Chondrocyte (in vitro differentiated cells): Measurements from ENCODE around the gene ABTB1. TPM values are rescaled to one million over a fixed set of nuclear protein-coding genes. Genes with fewer than 3 reads are reported as not detected.

ENCODE experiments used
- DNase-seq: peaks from one replicate; pipeline ENCODE4 v3.0.0; 2021; ENCODE audit warnings: mixed read lengths, low spot score
- H3K27ac Mint-ChIP-seq: one replicate; pipeline ENCODE4 v1.8.0; 2021; ENCODE audit warnings: mild to moderate bottlenecking, moderate library complexity, mixed read lengths; ENCODE audit not compliant: unreplicated experiment
- H3K27me3 Mint-ChIP-seq: 2 replicates; pipeline ENCODE4 v1.8.0; 2021; ENCODE audit warnings: low read depth, mixed read lengths
- H3K36me3 Mint-ChIP-seq: 2 replicates; pipeline ENCODE4 v1.8.0; 2021; ENCODE audit warnings: low read depth, mixed read lengths
- H3K4me1 Mint-ChIP-seq: 2 replicates; pipeline ENCODE4 v1.8.0; 2021; ENCODE audit warnings: low read depth, mild to moderate bottlenecking, mixed read lengths
- H3K4me3 Mint-ChIP-seq: one replicate; pipeline ENCODE4 v1.8.0; 2021; ENCODE audit warnings: mild to moderate bottlenecking, moderate library complexity, mixed read lengths; ENCODE audit not compliant: unreplicated experiment
- H3K9me3 Mint-ChIP-seq: 2 replicates; pipeline ENCODE4 v1.8.0; 2021; ENCODE audit warnings: low read depth, mixed read lengths
- total RNA-seq: library from RNA; stranded (reverse); gene quantifications from 3 replicates; pipeline ENCODE4 v1.2.1, GENCODE V29; 2021
- TF ChIP-seq, protein P1 (sequence below): fragments of 200-600 bp; sonication (generic); IDR thresholded peaks from 2 replicates; pipeline ENCODE4 v1.5.0; 2021; ENCODE audit warnings: antibody characterized with exemption, mild to moderate bottlenecking, moderate library complexity

The ABTB1 gene
- total RNA-seq, 1 donor from 2014 or later: 26.7 TPM

DNA sequence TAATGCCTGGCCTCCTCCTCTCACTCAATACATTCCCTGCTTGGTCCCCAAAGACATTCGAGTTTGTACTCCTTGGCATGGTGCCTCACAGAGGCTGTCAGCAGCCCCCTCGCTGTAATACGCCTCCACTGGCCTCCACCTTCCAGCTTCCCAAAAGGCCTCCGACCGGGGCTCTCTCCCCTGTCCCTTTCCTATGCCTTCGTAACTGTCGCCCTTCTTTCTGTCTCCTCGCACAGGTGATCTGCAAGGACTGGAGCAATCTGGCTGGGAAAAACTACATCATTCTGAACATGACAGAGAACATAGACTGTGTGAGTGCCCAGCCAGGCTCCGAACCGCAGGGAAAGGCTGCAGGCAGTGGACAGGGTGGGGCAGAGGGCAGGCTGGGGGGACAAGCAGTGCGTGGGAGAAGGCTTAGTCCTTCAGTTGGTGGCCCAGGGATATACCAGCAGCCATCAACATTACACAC, 10.7 kb upstream of the ABTB1 start:
- TF ChIP-seq, protein P1, sequence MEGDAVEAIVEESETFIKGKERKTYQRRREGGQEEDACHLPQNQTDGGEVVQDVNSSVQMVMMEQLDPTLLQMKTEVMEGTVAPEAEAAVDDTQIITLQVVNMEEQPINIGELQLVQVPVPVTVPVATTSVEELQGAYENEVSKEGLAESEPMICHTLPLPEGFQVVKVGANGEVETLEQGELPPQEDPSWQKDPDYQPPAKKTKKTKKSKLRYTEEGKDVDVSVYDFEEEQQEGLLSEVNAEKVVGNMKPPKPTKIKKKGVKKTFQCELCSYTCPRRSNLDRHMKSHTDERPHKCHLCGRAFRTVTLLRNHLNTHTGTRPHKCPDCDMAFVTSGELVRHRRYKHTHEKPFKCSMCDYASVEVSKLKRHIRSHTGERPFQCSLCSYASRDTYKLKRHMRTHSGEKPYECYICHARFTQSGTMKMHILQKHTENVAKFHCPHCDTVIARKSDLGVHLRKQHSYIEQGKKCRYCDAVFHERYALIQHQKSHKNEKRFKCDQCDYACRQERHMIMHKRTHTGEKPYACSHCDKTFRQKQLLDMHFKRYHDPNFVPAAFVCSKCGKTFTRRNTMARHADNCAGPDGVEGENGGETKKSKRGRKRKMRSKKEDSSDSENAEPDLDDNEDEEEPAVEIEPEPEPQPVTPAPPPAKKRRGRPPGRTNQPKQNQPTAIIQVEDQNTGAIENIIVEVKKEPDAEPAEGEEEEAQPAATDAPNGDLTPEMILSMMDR: no peak
- no peak for DNase-seq
- H3K27ac Mint-ChIP-seq: peak overlapping the region; percentile 24
- H3K27me3 Mint-ChIP-seq: no peaks in the 10 kb centered on the region
- H3K4me3 Mint-ChIP-seq: no peak overlapping the region
- no peaks in the 10 kb centered on the region for H3K9me3 Mint-ChIP-seq
- no peaks in the 10 kb centered on the region for H3K36me3 Mint-ChIP-seq
- peaks cover 57% of the 10 kb centered on the region for H3K4me1 Mint-ChIP-seq

DNA sequence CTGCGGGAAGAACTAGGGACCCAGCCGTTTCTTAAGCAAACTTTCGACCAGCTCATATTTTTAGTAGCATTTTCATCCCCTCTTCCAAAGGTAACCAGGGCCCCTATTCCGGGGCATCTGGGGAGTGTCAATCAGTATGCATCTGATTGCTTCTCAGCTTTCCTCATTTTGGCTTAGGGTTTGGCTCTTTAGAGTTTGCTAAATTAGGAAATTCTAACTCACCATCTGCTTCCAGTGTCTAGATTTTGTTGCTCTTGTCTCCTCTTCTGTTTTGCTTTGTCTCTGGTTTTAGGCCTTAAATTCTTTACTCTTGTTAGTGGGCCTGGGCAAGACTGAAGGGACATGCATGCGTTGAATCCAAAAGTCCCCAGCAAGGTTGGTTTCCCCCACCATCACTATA, 9.6 kb upstream of the ABTB1 start:
- Mint-ChIP-seq H3K36me3 (no peaks in the 10 kb centered on the region), H3K4me1 (peaks cover 46% of the 10 kb centered on the region), H3K9me3 (no peaks in the 10 kb centered on the region), H3K4me3 (no peak overlapping the region), H3K27me3 (no peaks in the 10 kb centered on the region), H3K27ac (peak overlapping the region; percentile 57)
- TF ChIP-seq, protein P1: no peak
- no peak for DNase-seq

DNA sequence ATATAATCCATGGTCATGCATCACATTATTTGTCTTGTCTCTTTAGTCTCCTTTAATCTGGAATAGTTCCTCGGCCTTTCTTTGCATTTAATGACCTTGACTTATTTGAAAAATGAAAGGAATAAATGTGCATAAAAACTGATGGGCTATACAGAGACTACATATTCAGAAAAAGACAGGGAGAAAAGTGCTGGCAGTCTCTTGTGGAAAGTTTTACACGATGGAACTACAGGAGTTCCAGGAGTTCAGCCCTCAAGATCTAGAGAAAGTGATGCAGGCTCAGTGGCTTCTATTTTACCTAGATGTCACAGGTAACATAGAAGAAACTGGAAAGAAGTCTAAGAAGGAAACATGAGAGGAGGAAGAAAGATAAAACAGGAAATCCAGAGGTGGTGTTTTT, 7.6 kb upstream of the ABTB1 start:
- Mint-ChIP-seq H3K4me1 (peaks cover 28% of the 10 kb centered on the region), H3K27me3 (no peaks in the 10 kb centered on the region), H3K27ac (no peak overlapping the region), H3K4me3 (no peak overlapping the region), H3K36me3 (no peaks in the 10 kb centered on the region), H3K9me3 (no peaks in the 10 kb centered on the region)
- TF ChIP-seq, protein P1: no peak
- DNase-seq: no peak

DNA sequence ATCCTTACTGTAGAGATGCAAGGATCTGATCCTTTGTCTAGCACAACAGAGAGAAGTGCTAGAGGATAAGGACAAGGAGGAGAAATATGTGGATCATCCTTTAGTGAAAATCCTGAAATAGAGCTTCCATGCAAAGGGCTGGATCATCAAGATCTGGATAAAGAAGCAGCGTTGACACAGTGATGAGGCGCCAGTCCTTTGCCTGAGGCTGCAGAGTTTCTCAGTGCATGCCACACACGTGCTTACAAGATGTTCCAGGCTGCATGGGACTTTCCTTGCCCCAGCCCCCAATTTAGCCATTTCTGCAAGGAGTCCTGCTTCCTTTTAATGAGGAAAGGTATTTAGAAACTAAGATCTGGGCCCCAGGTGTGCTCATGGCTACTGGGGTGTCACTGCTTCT, 7.2 kb upstream of the ABTB1 start:
- Mint-ChIP-seq H3K27me3 (no peaks in the 10 kb centered on the region), H3K9me3 (no peaks in the 10 kb centered on the region), H3K27ac (no peak overlapping the region), H3K36me3 (no peaks in the 10 kb centered on the region), H3K4me3 (no peak overlapping the region), H3K4me1 (peaks cover 26% of the 10 kb centered on the region)
- TF ChIP-seq, protein P1: no peak
- DNase-seq: no peak

DNA sequence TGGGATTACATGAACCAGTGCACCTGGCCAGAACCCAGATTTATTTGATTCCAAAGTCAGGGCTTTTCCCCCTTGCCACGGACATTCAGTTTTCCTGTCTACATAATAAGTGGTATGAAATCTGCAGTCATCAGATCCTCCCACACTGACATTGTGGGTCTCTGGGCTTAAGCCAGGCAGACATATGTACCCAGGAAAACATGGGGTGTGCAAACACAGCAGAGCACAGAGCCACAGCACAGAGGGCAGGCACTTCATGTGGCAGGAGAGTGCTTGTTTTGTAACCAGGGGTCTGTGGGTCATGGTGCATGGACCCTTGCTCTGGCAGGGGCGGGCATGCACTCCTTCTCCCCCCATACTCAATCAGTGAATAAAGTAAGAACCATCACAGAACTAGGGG, 6.1 kb upstream of the ABTB1 start:
- Mint-ChIP-seq H3K4me1 (peaks cover 22% of the 10 kb centered on the region), H3K27me3 (no peaks in the 10 kb centered on the region), H3K9me3 (no peaks in the 10 kb centered on the region), H3K36me3 (no peaks in the 10 kb centered on the region), H3K4me3 (no peak overlapping the region), H3K27ac (no peak overlapping the region)
- TF ChIP-seq, protein P1: no peak
- DNase-seq: no peak
